GM21360 (cell line): ENCODE results near the gene ASCL5.
A peak's percentile ranks its signal among the peaks of the same experiment; 100 is the strongest.

Experiments used
- ATAC-seq: cut with Tn5 transposase; IDR thresholded peaks from one replicate; pipeline ENCODE4 v1.9.1; 2021; ENCODE audit warnings: mild to moderate bottlenecking, moderate library complexity; ENCODE audit not compliant: unreplicated experiment

The ASCL5 gene

GRCh38 chr1:201136355-201137023 lies 9.5 kb upstream of the ASCL5 start:
- ATAC-seq, result no peak

- ATAC-seq, result no peak
Measured at GRCh38 chr1:201134405-201134804, 7.4 kb upstream of the ASCL5 start.

GRCh38 chr1:201131398-201131797 lies 4.4 kb upstream of the ASCL5 start:
- no peak for ATAC-seq

GRCh38 chr1:201128962-201129361 lies 2.0 kb upstream of the ASCL5 start:
- ATAC-seq, result no peak

GRCh38 chr1:201128476-201128875 lies 1.5 kb upstream of the ASCL5 start:
- no peak for ATAC-seq

GRCh38 chr1:201127755-201128455 lies 921 bp upstream of the ASCL5 start:
- ATAC-seq, result no peak

- no peak for ATAC-seq
Measured at GRCh38 chr1:201126463-201126831, 537 bp downstream of the ASCL5 start.

GRCh38 chr1:201125800-201126199 lies 1.2 kb downstream of the ASCL5 start:
- ATAC-seq, result no peak

GRCh38 chr1:201125019-201125418 lies 2.0 kb downstream of the ASCL5 start:
- ATAC-seq, result no peak

GRCh38 chr1:201123866-201124265 lies 3.1 kb downstream of the ASCL5 start:
- no peak for ATAC-seq

- no peak for ATAC-seq
Measured at GRCh38 chr1:201122321-201122957, 4.5 kb downstream of the ASCL5 start.

- ATAC-seq, result no peak
Measured at GRCh38 chr1:201119206-201120197, 7.5 kb downstream of the ASCL5 start.

- no peak for ATAC-seq
Measured at GRCh38 chr1:201116091-201116490, 10.9 kb downstream of the ASCL5 start.

- no peak for ATAC-seq
Measured at GRCh38 chr1:201115390-201115937, 11.5 kb downstream of the ASCL5 start.

- peak; percentile 93 for ATAC-seq
Measured at GRCh38 chr1:201114245-201115131, 12.5 kb downstream of the ASCL5 start.

GRCh38 chr1:201113451-201114244 lies 13.3 kb downstream of the ASCL5 start:
- no peak for ATAC-seq

GRCh38 chr1:201112926-201113325 lies 14.1 kb downstream of the ASCL5 start:
- ATAC-seq, result no peak

- no peak for ATAC-seq
Measured at GRCh38 chr1:201112173-201112731, 14.7 kb downstream of the ASCL5 start, which contains the start of gene CACNA1S. Gene CACNA1S (minus strand): TSS chr1:201112426. CDS start chr1:201112339, 87 bp downstream.
